SIG-M5 treated with dmso at 0.1 percent for 504 hours (cell line): Measurements from ENCODE around the gene PCSK6.
"Not testable (repeated sequence)": the region's sequence is repeated elsewhere in the genome, so short reads cannot be mapped to it uniquely, and the experiment has no call there.

ENCODE experiments used
- DNase-seq: peaks from one replicate; lab custom pipeline; 2025; ENCODE audit not compliant: unreplicated experiment; lab: John Stamatoyannopoulos, UW

PCSK6 gene

DNA sequence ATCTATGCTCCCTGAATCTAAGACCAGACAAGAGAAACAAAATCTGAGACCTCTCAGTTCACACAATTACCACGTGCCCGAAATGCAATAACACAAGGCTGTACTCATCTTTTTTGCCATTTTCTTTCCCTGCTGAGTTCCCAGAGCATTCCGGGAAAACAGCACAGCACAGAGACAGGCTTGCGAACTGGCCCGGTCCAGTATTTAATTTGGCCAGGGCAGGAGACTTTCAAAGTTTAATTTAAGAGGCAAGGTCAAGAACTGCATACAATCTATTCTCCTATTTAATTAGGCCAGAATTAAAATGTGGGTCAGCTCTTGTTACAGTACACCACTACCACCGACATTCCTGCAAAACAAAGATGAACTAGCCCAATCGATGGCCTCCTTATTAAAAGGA lies 107.0 kb downstream of the PCSK6 start:
- DNase-seq = no peak

DNA sequence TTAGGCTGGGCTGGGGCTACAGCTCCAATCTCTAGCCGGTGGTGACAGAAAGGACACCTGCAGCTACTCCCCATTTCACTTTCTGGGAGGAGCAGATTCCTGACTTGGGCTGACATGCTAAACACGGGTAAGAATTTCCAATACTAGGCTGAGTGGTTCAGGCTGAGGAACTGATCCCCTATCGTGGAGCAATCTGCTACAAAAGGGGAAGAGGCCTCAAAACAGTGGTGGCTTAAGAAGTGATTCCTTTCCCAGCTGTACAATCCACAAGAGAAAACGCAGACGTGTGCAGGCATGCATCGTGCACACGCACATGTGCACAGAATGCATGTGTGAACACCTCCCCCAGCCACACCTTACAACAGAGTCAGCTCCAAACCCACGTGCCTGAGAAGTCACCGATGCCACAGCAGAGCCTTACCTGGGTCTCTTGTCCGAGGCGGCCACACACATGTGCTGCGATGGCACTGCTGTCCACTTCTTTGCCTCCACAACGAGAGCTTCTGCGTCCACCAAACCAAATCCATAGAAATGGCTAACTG lies 107.8 kb downstream of the PCSK6 start:
- DNase-seq = peak; percentile 73

DNA sequence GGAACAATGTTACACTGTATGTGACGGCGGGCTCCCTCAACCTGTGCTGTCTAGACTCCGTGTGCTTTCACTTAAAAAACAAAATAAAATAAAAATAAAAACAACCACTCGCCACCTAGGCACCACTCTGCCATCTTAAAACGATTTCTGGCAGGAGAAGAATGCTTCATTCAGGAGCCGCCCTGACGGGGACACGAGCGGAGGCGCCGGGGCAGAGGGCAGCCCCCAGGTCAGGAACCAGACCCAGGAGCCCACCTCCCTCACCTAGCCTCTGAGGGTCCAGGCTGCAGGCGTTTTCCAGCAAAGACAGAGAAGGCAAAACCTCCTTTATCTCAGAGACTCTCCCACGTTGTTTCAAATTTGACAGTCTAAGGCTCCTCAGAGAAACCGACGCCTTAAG lies 109.4 kb downstream of the PCSK6 start:
- no peak for DNase-seq

DNA sequence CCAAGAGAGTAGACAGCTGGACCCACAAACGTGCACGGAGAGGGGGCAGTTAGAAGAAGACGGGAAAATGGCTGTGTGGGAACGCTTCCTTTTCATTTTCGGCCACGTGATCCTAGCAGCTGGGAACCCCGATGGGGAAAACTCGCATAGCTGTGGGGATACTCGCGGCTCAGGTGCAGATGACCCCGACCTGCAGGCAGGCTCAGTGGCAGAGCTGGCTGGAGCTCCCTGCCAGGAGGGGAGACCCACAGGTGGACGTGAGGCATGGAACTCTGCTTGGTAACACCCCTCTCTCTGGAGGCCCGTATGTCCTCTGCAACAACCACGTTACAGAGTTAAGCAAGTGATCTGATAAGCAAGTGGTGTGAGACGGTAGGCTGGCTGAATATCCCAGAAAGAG lies 109.9 kb downstream of the PCSK6 start:
- DNase-seq = no peak

DNA sequence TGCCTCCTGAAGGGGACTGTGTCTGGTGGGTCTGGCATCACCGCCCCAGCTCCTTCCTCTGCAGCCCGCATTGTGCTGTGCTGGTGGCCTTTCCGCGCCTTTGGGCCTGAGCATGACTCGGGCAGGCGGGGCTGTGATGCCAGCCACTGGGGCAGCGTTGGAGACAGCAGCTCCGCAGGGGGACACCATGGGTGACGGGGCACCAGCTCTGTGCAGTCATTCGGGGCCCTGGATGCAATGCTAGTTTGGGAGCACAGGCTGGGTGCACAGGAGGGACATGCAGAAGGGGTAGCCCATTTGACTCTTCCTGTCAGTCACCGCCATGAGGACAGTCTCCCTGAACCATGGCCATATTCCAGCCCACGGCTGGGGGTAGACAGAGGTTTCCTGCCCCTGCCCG lies 110.6 kb downstream of the PCSK6 start:
- DNase-seq = no peak

DNA sequence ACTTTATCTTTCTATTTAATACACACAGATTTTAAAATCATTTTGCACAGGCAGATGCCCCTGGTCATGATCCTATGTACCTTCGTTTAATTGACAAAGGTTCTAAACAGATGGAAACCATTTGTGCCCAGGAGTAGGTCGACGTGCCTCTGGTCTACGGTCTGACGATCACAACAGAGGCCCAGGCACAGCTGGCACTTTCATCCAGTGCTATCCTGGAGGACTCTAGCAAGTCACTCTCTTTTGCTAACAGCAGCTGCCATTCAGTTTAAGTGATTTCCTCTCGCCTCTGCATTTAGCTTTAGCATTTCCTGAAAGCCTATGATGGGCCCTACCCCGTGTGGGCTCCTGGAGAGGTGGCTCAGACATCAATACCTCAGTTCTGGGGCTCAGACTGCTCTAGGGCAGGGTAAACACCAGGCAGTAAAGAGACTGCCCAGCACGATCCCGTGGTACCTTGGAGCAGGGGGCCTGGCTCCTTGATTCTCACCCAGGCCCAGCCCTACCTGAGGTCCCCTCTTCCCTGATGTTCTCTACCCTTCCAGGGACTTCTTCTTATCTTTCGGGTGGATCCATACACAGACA lies 111.2 kb downstream of the PCSK6 start:
- DNase-seq = no peak

DNA sequence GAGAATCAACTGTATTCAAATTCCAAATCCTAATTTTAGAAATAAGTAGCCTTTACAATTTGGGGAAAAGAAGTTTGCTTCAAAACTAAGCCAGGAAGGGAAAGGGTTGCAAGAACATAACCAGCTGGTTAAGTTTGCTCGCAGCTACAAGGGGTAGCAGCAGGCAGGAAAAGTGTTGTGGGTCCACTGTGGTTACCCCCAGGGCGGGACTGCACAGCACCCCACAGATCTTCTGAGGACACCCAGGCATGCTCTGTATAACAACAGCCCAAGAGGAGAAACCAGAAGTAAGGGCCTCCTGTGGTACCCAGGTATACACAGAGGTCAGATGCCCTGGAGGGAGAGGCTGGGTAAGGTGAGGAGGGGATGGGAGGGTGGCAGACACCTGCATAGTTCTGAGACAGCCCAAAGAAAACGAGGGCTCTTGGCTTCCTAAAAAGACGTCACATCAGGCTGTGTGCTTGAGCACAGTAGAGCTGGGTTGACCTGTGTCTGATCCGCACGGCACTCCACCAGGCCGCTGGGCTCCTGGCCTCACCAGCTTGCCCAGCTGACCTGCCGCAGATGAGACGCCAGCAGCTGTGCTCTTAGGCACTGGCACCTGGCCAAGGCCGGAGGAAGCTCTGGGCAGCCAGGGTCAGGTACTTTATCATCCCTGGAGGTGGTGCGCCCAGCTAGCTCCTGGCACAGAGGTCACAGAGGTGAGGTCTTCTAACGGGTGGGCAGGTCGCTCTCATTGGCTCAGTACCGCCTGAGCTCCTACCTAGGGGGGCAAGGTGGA lies 112.7 kb downstream of the PCSK6 start:
- DNase-seq = no peak

DNA sequence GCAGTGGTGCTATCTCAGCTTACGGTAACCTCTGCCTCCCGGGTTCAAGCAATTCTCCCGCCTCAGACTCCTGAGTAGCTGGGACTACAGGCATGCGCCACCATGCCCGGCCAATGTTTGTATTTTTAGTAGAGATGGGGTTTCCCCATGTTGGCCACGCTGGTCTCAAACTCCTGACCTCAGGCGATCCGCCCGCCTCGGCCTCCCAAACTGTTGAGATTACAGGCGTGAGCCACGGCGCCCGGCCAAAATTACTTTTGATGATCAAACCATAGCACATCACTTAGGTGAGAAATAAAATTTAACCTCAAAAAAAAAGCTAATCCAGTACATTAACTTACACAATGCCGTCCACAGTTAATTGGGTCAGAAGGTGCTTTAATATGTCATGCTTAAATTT lies 114.5 kb downstream of the PCSK6 start:
- not testable (repeated sequence) for DNase-seq

DNA sequence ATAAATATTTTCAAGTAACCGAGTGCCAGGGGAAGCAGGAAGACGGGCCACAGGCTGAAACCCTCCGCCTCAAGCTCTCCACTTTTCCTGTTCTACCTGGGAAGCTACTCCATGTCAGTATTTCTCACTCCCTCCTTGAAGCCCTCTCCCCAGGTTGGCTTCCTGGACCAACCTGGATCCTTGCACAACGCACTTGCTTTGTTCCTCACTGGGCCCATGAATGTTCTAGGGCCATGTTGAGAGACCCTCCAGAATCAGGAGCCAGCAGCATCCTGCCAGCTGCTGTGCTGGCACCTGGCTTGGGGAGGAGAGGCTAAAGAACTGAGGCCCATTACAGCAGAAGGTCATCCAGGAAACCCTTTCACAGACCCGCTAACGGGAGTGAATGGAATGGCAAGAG lies 115.2 kb downstream of the PCSK6 start:
- no peak for DNase-seq

DNA sequence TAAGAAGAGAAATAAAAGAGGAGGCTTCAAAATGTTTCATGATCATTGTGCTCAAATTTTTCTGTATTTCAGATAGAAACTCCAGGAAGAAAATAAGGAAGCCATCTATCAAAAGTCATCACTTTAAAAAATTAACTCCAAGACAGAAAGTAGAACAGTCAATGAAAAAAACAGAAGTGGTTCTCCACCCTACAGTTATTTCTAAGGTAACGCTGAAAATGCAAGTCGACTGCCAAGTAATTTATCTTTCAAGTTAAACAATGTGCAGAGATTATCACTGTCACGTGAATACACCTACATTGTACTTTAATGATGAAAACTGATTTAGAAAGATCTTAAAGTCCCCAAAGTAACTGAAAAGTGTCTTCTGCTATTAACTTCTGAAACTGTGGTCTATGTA lies 115.9 kb downstream of the PCSK6 start:
- no peak for DNase-seq

DNA sequence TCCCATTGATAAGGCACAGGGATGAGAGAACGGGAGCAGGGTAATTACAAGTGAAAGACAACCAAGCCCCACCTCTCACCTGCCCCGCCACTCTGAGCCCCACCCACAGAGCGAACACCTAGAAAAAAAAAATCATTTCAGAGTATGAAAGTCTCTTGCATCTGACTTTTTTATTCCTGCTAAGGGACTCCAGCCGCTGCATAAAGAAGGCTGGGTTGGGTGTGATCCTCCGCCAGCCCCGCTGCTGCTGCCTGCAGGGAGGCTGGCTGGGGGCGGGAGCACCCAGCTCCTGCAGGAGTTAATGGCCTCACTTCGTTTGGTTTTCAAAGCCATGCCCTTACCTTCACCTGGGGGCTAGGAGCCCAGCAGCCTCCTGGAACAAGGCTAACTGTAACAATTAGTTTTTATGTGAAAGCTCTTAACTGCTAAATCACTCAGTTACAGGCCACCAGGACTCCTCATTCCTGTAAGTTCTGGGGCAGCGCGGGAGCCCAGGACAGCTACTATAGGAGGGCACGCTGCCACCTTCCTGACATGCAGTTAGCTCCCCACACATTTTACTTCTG lies 116.5 kb downstream of the PCSK6 start:
- no peak for DNase-seq

DNA sequence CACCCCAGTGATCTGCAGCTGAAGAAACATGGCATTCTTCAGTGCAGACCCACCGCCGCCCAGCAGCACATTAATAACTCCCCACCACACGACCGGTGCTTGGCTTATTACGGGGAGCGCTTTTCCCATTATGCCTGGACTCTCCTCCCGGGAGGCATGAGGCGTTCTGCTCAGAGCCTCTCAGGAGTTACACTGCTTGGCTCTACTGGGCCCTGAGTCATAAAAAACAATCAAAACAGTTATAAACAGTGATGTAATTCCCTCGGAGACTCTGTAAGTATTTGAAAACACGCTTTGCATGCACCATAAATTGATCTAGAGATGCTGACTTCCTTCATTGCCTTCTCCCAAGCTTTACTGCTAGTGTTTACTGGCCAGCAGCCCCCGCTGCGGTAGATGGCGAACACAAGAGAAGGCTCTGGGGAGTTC lies 117.3 kb downstream of the PCSK6 start:
- DNase-seq = no peak

DNA sequence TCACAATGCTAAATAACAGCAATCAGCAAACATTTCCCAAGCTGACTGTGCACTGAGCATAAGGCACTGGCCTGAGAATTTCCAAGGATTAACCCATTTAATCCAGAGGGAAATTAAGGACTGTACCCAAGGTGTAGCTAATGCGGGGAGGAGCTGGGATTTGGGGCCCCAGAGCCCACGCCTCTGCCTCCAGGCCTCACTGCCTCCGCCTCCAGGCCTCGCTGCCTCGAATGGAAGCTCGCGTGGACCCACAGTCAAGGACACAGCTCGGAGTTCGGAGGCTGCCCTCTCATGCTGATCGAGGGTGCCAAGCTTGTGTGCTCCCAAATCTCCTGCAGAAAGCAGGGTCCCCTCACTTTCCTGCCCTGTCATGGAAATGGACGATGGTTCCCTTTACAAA lies 118.0 kb downstream of the PCSK6 start:
- DNase-seq = no peak

DNA sequence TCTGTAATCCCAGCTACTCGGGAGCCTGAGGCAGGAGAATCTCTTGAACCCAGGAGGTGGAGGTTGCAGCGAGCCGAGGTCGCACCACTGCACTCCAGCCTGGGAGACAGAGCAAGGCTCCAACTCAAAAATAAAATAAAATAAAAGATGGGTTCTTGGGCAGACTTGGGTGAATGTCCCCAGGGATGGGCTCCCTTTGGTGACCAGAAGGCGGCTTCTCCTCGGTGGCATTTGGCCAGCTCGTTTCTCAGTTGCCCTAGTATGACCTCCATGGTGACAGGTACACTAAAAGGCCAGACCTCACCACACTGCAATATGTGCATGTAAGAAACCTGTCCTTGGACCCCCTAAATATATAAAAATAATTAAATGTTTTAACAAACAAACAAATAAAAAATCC lies 118.4 kb downstream of the PCSK6 start:
- DNase-seq = no peak

DNA sequence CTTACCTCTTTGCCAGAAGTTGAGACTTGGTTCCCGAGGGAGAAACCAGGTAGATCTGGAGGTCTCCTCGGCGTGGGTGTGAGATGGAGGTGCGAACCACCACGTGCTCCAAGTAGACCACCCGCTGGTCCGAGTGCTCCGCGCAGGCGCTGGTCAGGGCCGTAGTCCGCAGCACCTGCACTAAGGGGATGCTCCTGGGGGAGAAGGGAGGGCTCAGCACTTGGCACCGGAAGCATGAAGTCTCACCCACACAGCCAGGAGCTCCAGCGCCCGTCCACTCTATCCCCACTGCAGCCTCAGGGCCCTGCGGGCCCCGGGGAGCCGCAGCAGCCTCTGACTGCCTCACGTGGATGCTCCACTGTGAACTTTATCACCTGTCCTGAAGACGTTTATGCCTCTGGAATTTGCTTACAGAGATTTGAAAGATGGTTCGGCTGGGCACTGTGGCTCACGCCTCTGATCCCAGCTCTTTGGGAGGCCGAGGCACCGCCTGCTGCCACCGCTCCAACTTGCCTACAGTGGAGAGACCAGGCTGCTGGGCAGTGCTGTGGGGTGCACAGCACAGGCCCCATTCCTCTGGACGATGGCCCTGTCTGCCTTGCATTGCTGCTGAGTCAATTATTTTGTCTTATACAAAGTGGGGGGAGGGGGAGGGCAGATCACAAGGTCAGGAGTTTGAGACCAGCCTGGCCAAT lies 119.0 kb downstream of the PCSK6 start:
- no peak for DNase-seq

DNA sequence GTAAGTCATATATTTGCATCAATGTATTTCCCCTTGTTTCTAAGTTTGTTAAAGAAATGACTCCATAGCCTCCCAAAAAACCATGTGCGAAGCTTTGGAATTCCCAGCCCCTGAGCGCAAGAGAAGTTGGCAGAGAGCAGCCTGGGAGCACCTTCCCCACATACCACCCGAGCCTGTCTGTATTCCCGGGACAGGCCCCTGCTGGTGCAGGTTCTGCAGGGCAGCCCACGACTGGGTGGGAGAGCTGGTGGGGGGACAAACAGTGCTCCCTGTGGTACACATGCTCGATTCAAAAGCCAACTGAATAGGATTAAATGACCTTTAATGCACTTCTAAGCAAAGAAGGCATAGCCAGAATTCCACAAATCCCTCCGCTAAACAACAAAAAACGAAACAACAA lies 119.8 kb downstream of the PCSK6 start:
- DNase-seq = no peak

DNA sequence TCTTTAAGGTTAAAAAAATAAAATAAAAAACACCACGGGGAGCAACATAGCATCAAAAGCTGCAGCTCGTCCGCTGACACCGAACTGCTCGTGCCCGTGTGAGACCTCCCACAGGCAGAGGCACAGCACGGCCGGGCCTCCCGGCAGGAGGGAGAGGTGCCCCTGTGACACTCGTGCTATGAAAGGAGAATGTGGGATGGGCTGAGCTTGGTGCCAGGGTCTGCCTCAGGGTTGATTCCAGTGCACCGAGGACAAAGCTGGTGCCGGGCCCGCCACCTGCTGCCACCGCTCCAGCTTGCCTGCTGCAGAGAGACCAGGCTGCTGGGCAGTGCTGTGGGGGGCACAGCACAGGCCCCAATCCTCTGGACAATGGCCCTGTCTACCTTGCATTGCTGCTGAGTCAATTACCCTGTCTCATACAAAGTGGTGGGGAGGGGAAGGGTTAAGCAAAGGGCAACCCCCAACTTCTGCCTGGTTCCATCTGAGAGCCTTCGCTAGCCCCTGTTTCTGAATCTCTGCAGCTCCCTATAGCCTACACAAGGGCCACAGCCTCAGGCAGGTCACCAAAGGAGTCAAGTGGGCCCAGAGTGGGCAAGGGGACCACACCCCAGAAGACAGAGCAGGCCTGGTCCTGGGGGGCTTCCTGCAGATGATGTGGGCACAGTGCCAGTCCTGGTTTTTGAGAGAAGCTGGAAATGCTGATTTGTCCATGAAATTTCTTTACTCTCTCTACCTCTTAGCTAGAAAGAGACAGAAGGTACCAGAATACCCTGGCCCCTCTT lies 120.5 kb downstream of the PCSK6 start:
- DNase-seq = no peak

DNA sequence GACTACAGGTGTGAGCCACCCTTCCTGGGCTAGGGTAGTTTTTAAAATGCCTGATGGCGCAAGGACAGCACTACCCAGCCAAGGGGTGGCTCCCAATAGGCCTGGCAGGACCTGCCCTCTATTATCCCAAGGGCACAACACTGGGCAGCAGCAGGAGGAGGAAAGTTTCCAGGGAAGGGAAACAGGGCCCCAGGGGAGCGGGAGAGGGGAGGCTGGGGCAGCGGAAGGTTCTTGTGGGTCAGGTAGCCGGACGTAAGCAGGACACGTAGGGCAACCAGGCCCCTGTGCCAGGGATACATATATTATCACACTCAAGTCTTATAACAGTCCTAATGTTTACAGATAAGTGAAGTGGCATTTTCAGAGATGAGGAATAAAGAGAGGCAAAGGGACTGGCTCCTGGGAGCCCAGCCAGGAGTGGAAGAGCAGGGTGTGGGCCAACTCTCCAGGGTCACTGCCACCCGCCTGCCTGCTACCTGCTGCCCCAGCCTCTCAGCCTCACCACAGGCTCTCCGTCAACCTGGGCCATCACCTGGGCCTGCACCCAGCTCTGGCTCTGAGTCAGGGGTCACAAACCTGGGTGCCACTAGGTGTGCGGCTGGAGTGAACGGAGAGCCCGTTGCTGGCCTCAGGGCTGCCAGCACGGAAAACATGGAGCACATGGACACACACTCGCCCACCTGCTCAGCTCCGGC lies 121.3 kb downstream of the PCSK6 start:
- no peak for DNase-seq

DNA sequence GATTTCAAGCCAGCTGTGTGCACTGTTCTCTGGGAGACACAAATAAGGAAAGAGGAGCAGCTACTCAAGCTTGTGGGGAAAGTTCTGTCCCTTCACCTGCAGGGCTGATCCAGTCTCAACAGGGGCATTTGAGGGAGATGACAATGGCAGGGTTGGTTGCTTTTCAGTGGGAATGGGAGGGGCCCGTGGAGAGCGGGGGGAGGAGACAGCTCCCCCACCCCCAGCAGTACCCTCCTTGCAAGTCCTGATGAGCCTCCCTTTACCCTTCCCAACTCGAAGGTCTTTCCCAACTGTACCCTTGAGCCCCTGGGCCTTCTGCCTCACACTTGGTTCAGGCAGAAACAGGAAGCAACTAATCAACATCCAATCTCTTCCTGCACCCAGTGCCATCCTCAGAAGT lies 122.7 kb downstream of the PCSK6 start:
- no peak for DNase-seq

DNA sequence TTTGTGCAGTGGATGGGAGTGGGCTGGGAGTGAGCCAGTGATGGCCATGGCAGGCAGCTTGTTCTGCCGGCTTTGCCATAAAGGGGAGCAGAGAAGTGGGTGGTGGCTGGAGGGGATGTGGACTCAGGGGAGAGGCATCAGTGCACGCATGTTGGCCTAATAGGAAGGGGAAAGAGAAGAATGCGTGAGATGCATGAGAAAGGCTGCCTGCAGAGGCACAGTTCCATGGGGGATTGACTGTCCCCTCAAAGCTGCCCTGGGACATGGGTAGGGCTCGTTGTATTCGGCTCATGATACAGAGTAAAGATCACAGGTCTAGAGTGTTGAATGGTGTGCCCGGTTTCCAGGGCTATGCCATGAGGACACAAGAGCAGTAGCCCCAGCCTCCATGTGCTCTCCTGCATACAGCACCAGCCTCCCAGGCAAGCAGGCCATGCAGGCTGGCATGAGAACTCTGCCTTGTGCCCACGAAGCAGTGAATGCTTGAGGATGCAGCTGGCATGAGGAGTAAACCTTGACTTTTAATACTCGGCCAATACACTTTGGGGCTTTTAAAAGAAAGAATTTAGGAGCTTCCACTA lies 126.4 kb downstream of the PCSK6 start:
- DNase-seq = no peak
